SK-N-MC (cell line): ENCODE data around the gene MREG.

ENCODE experiments used
- EZH2 ChIP-seq: fragments of 200-600 bp; sonication (generic); IDR thresholded peaks from one replicate; pipeline ENCODE4 v1.6.1; 2017; ENCODE audit warnings: antibody characterized with exemption
- FOXP2 ChIP-seq: optimal IDR thresholded peaks from 2 replicates; pipeline ENCODE3; 2011; ENCODE audit warnings: mild to moderate bottlenecking, moderate library complexity; ENCODE audit not compliant: insufficient read depth; ENCODE audit errors: extremely low read length, control extremely low read depth
- POLR2AphosphoS5 ChIP-seq: IDR thresholded peaks from 2 replicates; pipeline ENCODE4 v1.6.1; 2012; ENCODE audit warnings: mild to moderate bottlenecking, low read depth, low read length, borderline replicate concordance

GRCh38 chr2:215967590-215968378 is 45.6 kb downstream of the MREG start:
- TF ChIP-seq EZH2 (no peak), FOXP2 (no peak), POLR2AphosphoS5 (no peak)
